CD4-positive, CD25-positive, alpha-beta regulatory T cell (primary cell): Measurements from ENCODE around the gene GABBR2. TPM values are rescaled to one million over a fixed set of nuclear protein-coding genes. Genes with fewer than 3 reads are reported as not detected.
A peak's percentile ranks its signal among the peaks of the same experiment; 100 is the strongest.

Experiments used
- ATAC-seq, 2 donors: fragments of 150-1000 bp; cut with Tn5 transposase; one replicate each; pipeline ENCODE4 v1.10.0; 2021; ENCODE audit warnings: low read depth in 2 of 2, moderate number of reproducible peaks in 2 of 2, moderate library complexity in 1 of 2
- DNase-seq, 3 donors: peaks; one replicate each; pipeline versions ENCODE4 v3.0.0 to v3.0.0-alpha.2; 2012 to 2022; ENCODE audit warnings: mixed read lengths in 1 of 3
- H3K27ac ChIP-seq: one replicate; pipeline ENCODE4 v1.7.0; 2013; ENCODE audit warnings: mild to moderate bottlenecking, low read length; ENCODE audit not compliant: insufficient read depth, poor library complexity, severe bottlenecking
- H3K27me3 ChIP-seq: one replicate; pipeline ENCODE4 v1.7.0; 2013; ENCODE audit warnings: low read length; ENCODE audit not compliant: control insufficient read depth, insufficient read depth
- H3K36me3 ChIP-seq: one replicate; pipeline ENCODE4 v1.7.0; 2013; ENCODE audit warnings: mild to moderate bottlenecking, low read length, moderate library complexity; ENCODE audit not compliant: control insufficient read depth, insufficient read depth
- H3K4me1 ChIP-seq: 2 replicates; pipeline ENCODE4 v1.7.0; 2013; ENCODE audit warnings: mild to moderate bottlenecking, low read length; ENCODE audit not compliant: insufficient read depth, control insufficient read depth, poor library complexity, severe bottlenecking
- H3K4me3 ChIP-seq: one replicate; pipeline ENCODE4 v1.7.0; 2013; ENCODE audit warnings: low read depth, mild to moderate bottlenecking, low read length, moderate library complexity
- H3K9me3 ChIP-seq, 2 experiments: 1 replicate in 1 of 2; 2 replicates in 1 of 2; pipeline ENCODE4 v1.7.0; 2013; ENCODE audit warnings: low read length in 2 of 2, mild to moderate bottlenecking in 1 of 2, moderate library complexity in 1 of 2; ENCODE audit not compliant: control insufficient read depth in 2 of 2
- H3K27ac Mint-ChIP-seq, 3 donors: one replicate each; pipeline ENCODE4 v1.8.0; 2020 to 2022; ENCODE audit warnings: mild to moderate bottlenecking in 3 of 3, mixed read lengths in 3 of 3, moderate library complexity in 2 of 3
- H3K27me3 Mint-ChIP-seq: one replicate; pipeline ENCODE4 v1.8.0; 2022; ENCODE audit warnings: mild to moderate bottlenecking, mixed read lengths
- H3K36me3 Mint-ChIP-seq: one replicate; pipeline ENCODE4 v1.8.0; 2020; ENCODE audit warnings: mixed read lengths
- H3K4me1 Mint-ChIP-seq, 4 donors: one replicate each; pipeline ENCODE4 v1.8.0; 2020 to 2022; ENCODE audit warnings: mixed read lengths in 4 of 4, mild to moderate bottlenecking in 1 of 4
- H3K4me3 Mint-ChIP-seq, 4 donors: one replicate each; pipeline ENCODE4 v1.8.0; 2020 to 2022; ENCODE audit warnings: mild to moderate bottlenecking in 4 of 4, mixed read lengths in 4 of 4, moderate library complexity in 3 of 4
- H3K9me3 Mint-ChIP-seq, 7 donors: one replicate each; pipeline ENCODE4 v1.8.0; 2020 to 2022; ENCODE audit warnings: mixed read lengths in 7 of 7, mild to moderate bottlenecking in 3 of 7, moderate library complexity in 2 of 7
- polyA plus RNA-seq, 4 donors: library from polyadenylated mRNA; unstranded; fragments of 300-500 nt; fragmentation: Illumina TruSeq; gene quantifications; one replicate each; pipeline ENCODE4 v1.2.3, GENCODE V29; 2021
- total RNA-seq: library from RNA; stranded (reverse); gene quantifications from one replicate; pipeline ENCODE4 v1.2.3, GENCODE V29; 2022

The GABBR2 gene
- total and polyA plus RNA-seq, 5 donors from 2014 or later: not detected

- H3K27me3 ChIP-seq: no peaks in the 10 kb centered on the region
- H3K4me3 ChIP-seq: no peak overlapping the region
- Mint-ChIP-seq H3K4me1 (peaks cover 0 to 9% (median 4%) of the 10 kb centered on the region in 4 donors), H3K27ac (no peak overlapping the region), H3K9me3 (peaks cover 0 to 5% (median 0%) of the 10 kb centered on the region in 7 donors), H3K4me3 (no peak overlapping the region), H3K27me3 (peaks cover 21% of the 10 kb centered on the region), H3K36me3 (no peaks in the 10 kb centered on the region)
- no peaks in the 10 kb centered on the region for H3K36me3 ChIP-seq
- no peaks in the 10 kb centered on the region for H3K4me1 ChIP-seq
- no peaks in the 10 kb centered on the region for H3K9me3 ChIP-seq
- DNase-seq (no peak), ATAC-seq (no peak)
- no peak overlapping the region for H3K27ac ChIP-seq
Observed at GRCh38 chr9:98413084-98413483, 295.7 kb downstream of the GABBR2 start.

GRCh38 chr9:98412101-98412842 lies 296.5 kb downstream of the GABBR2 start:
- Mint-ChIP-seq H3K27me3 (peaks cover 21% of the 10 kb centered on the region), H3K36me3 (no peaks in the 10 kb centered on the region), H3K4me3 (no peak overlapping the region), H3K4me1 (peaks cover 0 to 9% (median 4%) of the 10 kb centered on the region in 4 donors), H3K27ac (no peak overlapping the region), H3K9me3 (peaks cover 0 to 2% (median 0%) of the 10 kb centered on the region in 7 donors)
- DNase-seq (no peak), ATAC-seq (no peak)
- Histone ChIP-seq H3K9me3 (no peaks in the 10 kb centered on the region), H3K36me3 (no peaks in the 10 kb centered on the region), H3K4me1 (no peaks in the 10 kb centered on the region), H3K4me3 (no peak overlapping the region), H3K27ac (no peak overlapping the region), H3K27me3 (no peaks in the 10 kb centered on the region)

GRCh38 chr9:98410185-98410697 lies 298.5 kb downstream of the GABBR2 start:
- no peaks in the 10 kb centered on the region for H3K36me3 Mint-ChIP-seq
- H3K27ac Mint-ChIP-seq: peak overlapping the region in 1 of 3 donors; percentile 7
- no peak for ATAC-seq
- H3K27me3 ChIP-seq: no peaks in the 10 kb centered on the region
- H3K27ac ChIP-seq: no peak overlapping the region
- DNase-seq: no peak
- H3K4me1 ChIP-seq: no peaks in the 10 kb centered on the region
- no peaks in the 10 kb centered on the region for H3K36me3 ChIP-seq
- no peak overlapping the region for H3K4me3 Mint-ChIP-seq
- H3K9me3 Mint-ChIP-seq: peaks cover 0 to 2% (median 0%) of the 10 kb centered on the region in 7 donors
- H3K4me3 ChIP-seq: no peak overlapping the region
- peaks cover 21% of the 10 kb centered on the region for H3K27me3 Mint-ChIP-seq
- no peaks in the 10 kb centered on the region for H3K9me3 ChIP-seq
- H3K4me1 Mint-ChIP-seq: peaks cover 0 to 9% (median 4%) of the 10 kb centered on the region in 4 donors

- Mint-ChIP-seq H3K27me3 (peaks cover 21% of the 10 kb centered on the region), H3K4me3 (no peak overlapping the region), H3K36me3 (no peaks in the 10 kb centered on the region), H3K27ac (peak overlapping the region in 1 of 3 donors; percentile 7), H3K4me1 (peaks cover 0 to 9% (median 4%) of the 10 kb centered on the region in 4 donors), H3K9me3 (peaks cover 0 to 2% (median 0%) of the 10 kb centered on the region in 7 donors)
- DNase-seq (no peak), ATAC-seq (no peak)
- Histone ChIP-seq H3K4me1 (no peaks in the 10 kb centered on the region), H3K9me3 (no peaks in the 10 kb centered on the region), H3K4me3 (no peak overlapping the region), H3K27me3 (no peaks in the 10 kb centered on the region), H3K27ac (no peak overlapping the region), H3K36me3 (no peaks in the 10 kb centered on the region)
Observed at GRCh38 chr9:98409719-98410118, 299.0 kb downstream of the GABBR2 start.

GRCh38 chr9:98406469-98406868 lies 302.3 kb downstream of the GABBR2 start:
- H3K9me3 Mint-ChIP-seq: peaks cover 0 to 2% (median 0%) of the 10 kb centered on the region in 7 donors
- peaks cover 0 to 9% (median 4%) of the 10 kb centered on the region in 4 donors for H3K4me1 Mint-ChIP-seq
- Histone ChIP-seq H3K27ac (no peak overlapping the region), H3K4me3 (no peak overlapping the region), H3K36me3 (no peaks in the 10 kb centered on the region), H3K4me1 (no peaks in the 10 kb centered on the region), H3K9me3 (no peaks in the 10 kb centered on the region), H3K27me3 (peaks cover 2% of the 10 kb centered on the region)
- ATAC-seq (no peak), DNase-seq (no peak)
- H3K27me3 Mint-ChIP-seq: peaks cover 21% of the 10 kb centered on the region
- no peaks in the 10 kb centered on the region for H3K36me3 Mint-ChIP-seq
- no peak overlapping the region for H3K4me3 Mint-ChIP-seq
- H3K27ac Mint-ChIP-seq: no peak overlapping the region

- peaks cover 0 to 2% (median 0%) of the 10 kb centered on the region in 7 donors for H3K9me3 Mint-ChIP-seq
Observed at GRCh38 chr9:98404237-98404636, 304.5 kb downstream of the GABBR2 start.

GRCh38 chr9:98403715-98404114 lies 305.0 kb downstream of the GABBR2 start:
- Histone ChIP-seq H3K27me3 (peaks cover 2% of the 10 kb centered on the region), H3K27ac (no peak overlapping the region), H3K4me1 (no peaks in the 10 kb centered on the region), H3K36me3 (no peaks in the 10 kb centered on the region), H3K9me3 (no peaks in the 10 kb centered on the region), H3K4me3 (no peak overlapping the region)
- no peak overlapping the region for H3K27ac Mint-ChIP-seq
- peaks cover 3% of the 10 kb centered on the region for H3K27me3 Mint-ChIP-seq
- ATAC-seq (no peak), DNase-seq (no peak)
- no peak overlapping the region for H3K4me3 Mint-ChIP-seq
- peaks cover 0 to 2% (median 0%) of the 10 kb centered on the region in 7 donors for H3K9me3 Mint-ChIP-seq
- H3K36me3 Mint-ChIP-seq: no peaks in the 10 kb centered on the region
- H3K4me1 Mint-ChIP-seq: no peaks in the 10 kb centered on the region

More at GRCh38 chr9:98404237-98404636, 304.5 kb downstream of the GABBR2 start:
- no peak overlapping the region for H3K4me3 Mint-ChIP-seq
- no peaks in the 10 kb centered on the region for H3K4me1 Mint-ChIP-seq
- ATAC-seq (no peak), DNase-seq (no peak)
- no peak overlapping the region for H3K27ac Mint-ChIP-seq
- Histone ChIP-seq H3K27me3 (peaks cover 2% of the 10 kb centered on the region), H3K4me1 (no peaks in the 10 kb centered on the region), H3K4me3 (no peak overlapping the region), H3K9me3 (no peaks in the 10 kb centered on the region), H3K27ac (no peak overlapping the region), H3K36me3 (no peaks in the 10 kb centered on the region)
- no peaks in the 10 kb centered on the region for H3K36me3 Mint-ChIP-seq
- H3K27me3 Mint-ChIP-seq: peaks cover 9% of the 10 kb centered on the region
